HG03066 (cell line): ENCODE data around the gene CES5A.
"Not testable (repeated sequence)": the region's sequence is repeated elsewhere in the genome, so short reads cannot be mapped to it uniquely, and the experiment has no call there.

ENCODE experiments used
- ATAC-seq: cut with Tn5 transposase; IDR thresholded peaks from one replicate; pipeline ENCODE4 v1.9.1; 2021; ENCODE audit warnings: low read depth; ENCODE audit not compliant: unreplicated experiment

The CES5A gene, protein sequence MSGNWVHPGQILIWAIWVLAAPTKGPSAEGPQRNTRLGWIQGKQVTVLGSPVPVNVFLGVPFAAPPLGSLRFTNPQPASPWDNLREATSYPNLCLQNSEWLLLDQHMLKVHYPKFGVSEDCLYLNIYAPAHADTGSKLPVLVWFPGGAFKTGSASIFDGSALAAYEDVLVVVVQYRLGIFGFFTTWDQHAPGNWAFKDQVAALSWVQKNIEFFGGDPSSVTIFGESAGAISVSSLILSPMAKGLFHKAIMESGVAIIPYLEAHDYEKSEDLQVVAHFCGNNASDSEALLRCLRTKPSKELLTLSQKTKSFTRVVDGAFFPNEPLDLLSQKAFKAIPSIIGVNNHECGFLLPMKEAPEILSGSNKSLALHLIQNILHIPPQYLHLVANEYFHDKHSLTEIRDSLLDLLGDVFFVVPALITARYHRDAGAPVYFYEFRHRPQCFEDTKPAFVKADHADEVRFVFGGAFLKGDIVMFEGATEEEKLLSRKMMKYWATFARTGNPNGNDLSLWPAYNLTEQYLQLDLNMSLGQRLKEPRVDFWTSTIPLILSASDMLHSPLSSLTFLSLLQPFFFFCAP

GRCh38 chr16:55875273-55875672, at the start of gene CES5A:
Gene CES5A (minus strand): TSS chr16:55875373. CDS start chr16:55875221, 152 bp downstream.
- no peak for ATAC-seq

GRCh38 chr16:55922662-55923061, 47.5 kb upstream of the CES5A start:
- no peak for ATAC-seq

DNA sequence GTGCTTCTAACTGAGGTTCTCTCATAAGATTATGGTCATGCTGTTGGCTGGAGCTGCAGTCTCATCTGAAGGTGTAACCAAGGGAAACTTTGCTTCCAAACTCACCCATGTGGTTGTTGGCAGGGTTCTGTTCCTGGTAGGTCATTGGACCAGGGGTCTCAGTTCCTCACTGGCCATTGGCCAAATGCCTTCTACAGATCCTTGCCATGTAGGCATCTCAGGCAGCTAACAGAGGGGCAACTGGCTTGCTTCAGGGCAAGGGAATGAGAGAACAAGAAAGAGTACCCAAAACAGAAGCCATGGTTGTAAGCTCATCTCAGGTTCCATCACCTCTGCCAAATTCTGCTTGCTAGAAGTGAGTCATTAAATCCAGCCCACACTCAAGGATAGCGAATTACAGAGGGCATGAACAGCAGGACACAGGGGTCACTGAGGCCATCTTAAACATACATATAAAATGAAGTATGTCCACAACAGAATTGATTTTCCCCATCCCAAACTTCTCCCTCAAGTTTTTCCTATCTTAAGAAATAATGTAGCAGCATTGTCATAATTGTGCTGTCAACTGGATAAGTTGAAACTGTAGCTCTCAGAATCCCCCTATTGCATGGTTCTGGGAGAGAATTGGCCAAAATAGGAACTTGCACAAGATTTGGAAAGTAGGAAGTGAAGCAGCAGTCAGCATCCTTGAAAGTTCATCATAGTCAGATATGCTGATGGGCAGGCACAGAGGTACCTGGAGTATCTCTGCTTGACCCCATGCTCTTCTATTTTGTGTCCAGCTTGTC, 42.4 kb upstream of the CES5A start:
- ATAC-seq, result no peak

GRCh38 chr16:55915096-55915827, 40.1 kb upstream of the CES5A start:
- ATAC-seq, result no peak

- no peak for ATAC-seq
These were observed 39.2 kb upstream of the CES5A start for GRCh38 chr16:55914383-55914782.

DNA sequence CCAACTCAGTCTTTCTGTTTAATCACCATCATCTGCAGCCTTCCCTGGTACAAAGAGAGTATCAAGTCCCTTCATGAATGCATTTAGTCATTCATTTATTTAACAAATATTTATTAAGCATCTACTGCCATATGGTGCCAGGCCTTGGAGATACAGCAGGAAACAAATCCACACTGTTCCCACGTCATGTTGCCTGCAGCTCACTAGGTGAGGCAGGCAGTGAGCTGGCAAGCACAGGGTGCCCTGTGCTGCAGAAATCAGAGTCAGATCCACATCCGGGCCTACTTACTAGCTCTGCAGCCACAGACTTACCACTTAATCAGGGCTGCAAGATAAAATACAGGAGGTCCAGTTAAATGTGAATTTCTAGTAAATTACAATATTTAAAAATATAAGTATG, 38.5 kb upstream of the CES5A start:
- no peak for ATAC-seq

DNA sequence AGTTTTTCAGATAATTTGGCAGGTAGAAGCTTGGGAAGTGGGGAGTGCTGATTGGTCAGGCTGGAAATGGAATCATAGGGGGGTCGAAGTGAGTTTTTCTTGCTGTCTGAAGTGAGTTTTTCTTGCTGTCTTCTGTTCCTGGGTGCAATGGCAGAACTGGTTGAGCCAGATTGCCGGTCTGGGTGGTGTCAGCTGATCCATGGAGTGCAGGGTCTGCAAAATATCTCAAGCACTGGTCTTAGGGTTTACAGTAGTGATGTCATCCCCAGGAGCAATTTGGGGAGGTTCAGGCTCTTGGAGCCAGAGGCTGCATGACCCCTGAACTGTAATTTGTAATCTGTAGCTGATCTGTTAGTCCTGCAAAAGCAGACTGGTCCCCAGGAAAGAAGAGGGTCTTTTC, 37.9 kb upstream of the CES5A start:
- ATAC-seq, result not testable (repeated sequence)

DNA sequence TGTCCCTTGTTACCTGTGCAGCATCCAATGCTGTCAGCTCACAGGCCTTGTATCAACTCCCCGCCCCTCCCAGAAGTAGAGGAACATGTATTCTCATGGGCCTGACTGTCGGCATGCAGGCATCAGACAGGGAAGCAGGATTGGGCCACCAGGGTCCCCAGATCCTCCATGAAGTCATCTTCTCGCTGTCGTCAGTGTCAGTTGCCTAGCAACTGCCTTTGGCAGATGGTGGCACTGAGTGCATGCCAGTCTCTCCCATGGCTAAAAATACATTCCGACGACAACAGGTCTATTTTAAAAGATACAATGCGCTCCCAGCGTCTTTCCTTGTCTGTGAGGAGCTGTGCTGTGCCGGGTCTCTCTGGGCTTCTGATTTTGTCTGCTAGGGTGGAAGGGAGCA, 36.8 kb upstream of the CES5A start:
- no peak for ATAC-seq

- no peak for ATAC-seq
These were observed 36.4 kb upstream of the CES5A start for GRCh38 chr16:55911616-55912015.

GRCh38 chr16:55909876-55910275, 34.7 kb upstream of the CES5A start:
- ATAC-seq, result no peak

DNA sequence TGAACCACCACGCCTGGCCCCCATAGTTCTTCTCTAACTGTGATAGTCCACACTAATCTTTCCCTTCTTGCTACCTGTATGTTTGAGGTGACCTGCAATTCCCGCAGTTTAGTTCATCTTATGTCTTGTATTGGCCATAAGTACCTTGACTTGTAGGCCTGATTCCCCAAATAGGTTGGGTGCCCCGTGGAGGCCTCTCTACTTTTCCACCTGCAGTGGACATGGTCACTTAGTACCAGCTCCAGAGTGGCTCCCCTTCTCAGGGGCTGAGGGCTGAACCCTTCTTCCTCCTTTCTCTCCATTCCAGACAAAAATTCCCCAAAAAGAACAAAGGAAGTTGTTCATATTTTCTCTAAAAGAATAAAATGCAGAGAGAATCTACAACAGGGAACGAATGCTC, 33.5 kb upstream of the CES5A start:
- ATAC-seq, result no peak

DNA sequence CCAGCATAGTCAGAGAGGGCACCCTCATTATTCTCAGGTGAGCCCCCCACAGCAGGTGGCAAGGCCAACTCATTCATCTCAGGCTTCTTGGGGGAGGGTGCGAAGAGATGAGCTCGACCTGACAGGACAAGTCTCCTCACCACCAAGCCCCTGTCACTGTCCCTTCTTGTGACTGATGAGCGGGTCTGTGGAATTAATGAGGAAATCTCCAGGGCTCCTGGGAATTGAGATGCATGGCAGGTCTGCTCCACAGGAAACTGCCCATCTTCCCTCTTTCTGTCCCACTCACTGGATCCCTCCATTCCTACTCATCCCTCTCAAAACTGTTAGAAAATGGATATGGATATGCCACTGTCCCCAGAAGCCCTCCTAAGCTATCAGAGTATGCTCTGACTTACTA, 32.5 kb upstream of the CES5A start:
- ATAC-seq, result no peak

DNA sequence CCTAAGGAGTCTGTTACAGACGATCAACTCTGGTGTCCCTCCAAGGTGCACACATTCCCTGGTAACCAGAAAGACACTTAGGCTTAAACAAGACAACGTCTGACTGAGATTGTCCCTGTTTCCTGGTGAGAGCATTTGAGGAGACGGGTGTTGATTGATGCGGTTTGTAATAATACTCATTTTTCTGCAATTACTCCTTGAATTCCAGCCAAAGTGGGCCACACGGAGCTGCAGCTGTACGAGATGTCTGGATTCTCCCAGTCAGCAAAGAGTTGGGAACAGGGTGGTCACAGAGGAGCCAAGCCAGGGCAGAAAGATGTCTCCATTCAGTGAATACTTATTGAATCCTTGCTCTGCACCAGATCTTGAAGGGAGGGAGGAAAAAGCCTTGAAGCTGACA, 30.9 kb upstream of the CES5A start:
- no peak for ATAC-seq

- no peak for ATAC-seq
These were observed 30.5 kb upstream of the CES5A start for GRCh38 chr16:55905651-55906050.

DNA sequence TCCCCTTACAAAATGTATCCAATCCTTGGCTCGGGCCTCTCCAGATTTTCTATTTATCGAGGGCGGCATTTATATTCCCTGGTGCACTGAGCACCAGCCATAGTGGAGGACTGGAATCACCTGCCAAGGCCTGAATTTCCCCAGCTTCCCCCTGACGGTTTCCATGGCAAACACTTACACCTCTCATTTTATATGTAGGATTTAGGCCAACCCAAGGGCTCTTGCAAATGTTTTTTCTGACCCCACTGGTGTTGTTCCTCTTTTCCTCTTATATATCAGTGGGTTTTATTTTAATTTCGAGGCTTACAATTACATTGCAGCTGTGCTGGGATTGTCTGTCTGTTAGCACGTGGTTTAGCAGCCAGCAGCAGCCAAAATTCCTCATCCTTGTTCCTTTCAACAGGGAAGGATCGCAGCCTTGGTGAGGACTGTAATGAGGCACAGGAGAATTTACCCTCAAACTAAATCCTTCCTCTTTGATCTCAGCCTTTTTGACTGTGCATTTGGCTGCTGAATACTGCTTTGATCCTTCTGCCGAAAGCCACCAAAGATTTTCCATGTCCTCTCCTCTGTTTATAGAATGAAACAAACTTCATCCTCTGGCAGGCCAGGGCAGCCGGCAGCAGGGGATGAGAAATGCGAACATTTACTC, 26.5 kb upstream of the CES5A start:
- no peak for ATAC-seq

DNA sequence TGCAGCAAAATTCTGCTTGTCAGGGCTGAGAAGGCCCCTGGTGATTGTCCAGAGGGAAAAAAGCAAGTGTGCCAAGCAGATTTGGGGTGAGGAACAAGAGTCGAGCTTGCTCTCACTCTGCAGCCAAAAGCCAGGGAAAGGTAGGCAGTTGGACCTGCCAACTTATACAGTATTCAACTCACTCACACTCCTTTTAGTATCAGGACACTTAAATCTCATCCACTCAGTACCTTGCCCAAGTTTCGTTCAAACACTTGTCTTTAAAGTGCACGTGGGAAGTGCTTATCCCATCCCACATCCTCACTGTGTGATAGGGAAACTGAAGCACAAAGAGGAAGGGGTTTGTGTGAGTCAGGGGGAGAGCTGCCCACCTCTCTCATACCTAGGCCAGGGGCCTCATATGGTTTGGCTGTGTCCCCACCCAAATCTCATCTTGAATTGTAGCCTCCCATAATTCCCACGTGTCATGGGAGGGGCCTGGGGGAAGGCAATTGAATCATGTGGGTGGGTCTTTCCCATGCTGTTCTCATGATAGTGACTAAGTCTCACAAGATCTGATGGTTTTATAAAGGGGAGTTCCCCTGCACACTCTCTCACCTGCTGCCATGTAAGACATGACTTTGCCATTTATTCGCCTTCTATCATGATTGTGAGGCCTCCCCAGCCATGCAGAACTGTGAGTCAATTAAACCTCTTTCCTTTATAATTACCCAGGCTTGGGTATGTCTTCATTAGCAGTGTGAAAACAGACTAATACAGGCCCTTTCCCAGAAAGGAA, 25.6 kb upstream of the CES5A start:
- no peak for ATAC-seq

DNA sequence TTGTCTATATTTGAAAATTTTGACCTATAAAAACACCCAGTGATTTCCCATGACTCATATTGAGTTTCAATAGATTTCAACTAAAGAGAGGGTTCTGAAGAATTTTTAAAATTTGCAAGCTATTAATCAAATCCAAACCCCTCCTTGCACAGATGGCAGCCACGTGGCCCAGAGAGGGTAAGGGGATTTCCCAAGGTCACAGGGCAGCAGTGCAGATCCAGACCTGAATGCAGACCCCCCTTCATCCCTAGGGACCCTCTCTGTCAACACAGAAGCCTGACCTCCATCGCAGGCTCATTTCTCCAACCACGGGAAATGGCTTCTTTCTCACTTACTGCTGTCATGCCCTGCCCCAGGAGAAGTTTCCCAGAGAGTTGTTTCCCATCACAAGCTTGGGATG, 24.7 kb upstream of the CES5A start:
- ATAC-seq, result no peak

DNA sequence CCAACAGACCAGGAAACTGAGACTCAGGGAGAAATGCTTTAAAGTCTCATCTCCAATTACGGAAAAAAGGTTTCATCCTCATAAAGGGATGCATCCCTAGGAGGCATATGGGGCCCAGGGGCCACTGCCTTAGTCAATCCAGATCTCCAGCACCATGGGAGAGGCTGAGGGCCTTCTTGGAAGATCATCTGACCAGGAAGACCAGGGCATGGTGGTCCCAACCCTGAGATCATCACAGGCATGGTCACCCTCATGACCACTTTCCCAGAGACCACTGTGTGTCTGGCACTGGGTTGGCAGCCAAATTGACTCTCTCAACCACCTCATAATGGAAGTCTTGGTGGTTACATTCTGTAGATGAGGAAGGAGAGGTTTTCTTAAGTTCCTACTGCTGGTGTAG, 23.4 kb upstream of the CES5A start:
- no peak for ATAC-seq

GRCh38 chr16:55892821-55893220, 17.6 kb upstream of the CES5A start:
- ATAC-seq, result no peak

DNA sequence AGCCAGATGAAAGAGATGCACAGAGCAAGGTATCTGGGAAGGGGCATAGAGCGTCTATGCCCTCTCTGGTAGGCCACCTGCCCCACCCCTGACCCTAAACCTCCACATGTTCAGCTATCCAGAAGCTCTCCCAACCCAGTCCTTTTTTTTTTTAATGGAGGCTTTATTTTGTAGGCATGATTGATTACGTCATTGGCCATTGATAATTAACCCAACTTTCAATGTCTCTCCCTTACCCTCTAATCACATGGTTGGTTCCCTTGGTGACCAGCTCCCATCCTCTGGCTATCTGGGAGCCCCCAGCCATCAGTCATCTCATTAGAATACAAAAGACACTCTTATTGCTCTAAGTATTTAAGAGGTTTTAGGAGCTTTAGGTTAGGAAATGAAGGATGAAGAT, 14.3 kb upstream of the CES5A start:
- no peak for ATAC-seq
